SU-DHL-6 (cell line): Measurements from ENCODE around the gene NTRK2.

ENCODE experiments used
- H2AFZ ChIP-seq: fragments of 200-600 bp; sonication (generic); 2 replicates; pipeline ENCODE4 v1.6.1; 2014; ENCODE audit warnings: low read depth, mild to moderate bottlenecking, moderate library complexity, mixed read lengths, antibody characterized with exemption, low read length; ENCODE audit not compliant: severe bottlenecking
- H3F3A ChIP-seq: fragments of 200-600 bp; shearing (Covaris generic); 2 replicates; pipeline ENCODE4 v1.6.0; 2016; ENCODE audit warnings: antibody characterized with exemption, mild to moderate bottlenecking; ENCODE audit not compliant: insufficient read depth
- H3K27ac ChIP-seq: fragments of 200-600 bp; sonication (generic); 2 replicates; pipeline ENCODE4 v1.5.1; 2016; ENCODE audit warnings: low read depth, mild to moderate bottlenecking, low read length, moderate library complexity, mixed read lengths
- H3K27me3 ChIP-seq: fragments of 200-600 bp; sonication (generic), shearing (Covaris generic); 2 replicates; pipeline ENCODE4 v1.6.0; 2014; ENCODE audit warnings: mild to moderate bottlenecking, low read length
- H3K36me3 ChIP-seq: fragments of 200-600 bp; sonication (generic); 2 replicates; pipeline ENCODE4 v1.6.1; 2014; ENCODE audit warnings: mild to moderate bottlenecking, low read length, mixed read lengths
- H3K4me2 ChIP-seq: fragments of 300-600, 200-600 bp; shearing (Covaris generic), sonication (generic); 2 replicates; pipeline ENCODE4 v1.6.0; 2014; ENCODE audit warnings: low read length, low read depth, mild to moderate bottlenecking; ENCODE audit not compliant: poor library complexity, severe bottlenecking
- H3K4me3 ChIP-seq: fragments of 200-600 bp; sonication (generic); 2 replicates; pipeline ENCODE4 v1.5.1; 2014; ENCODE audit warnings: antibody characterized with exemption, low read length, mild to moderate bottlenecking, mixed read lengths; ENCODE audit not compliant: insufficient read depth, poor library complexity, severe bottlenecking
- H3K79me2 ChIP-seq: fragments of 200-600 bp; sonication (generic); 2 replicates; pipeline ENCODE4 v1.6.1; 2014; ENCODE audit warnings: mild to moderate bottlenecking, low read length, moderate library complexity; ENCODE audit not compliant: insufficient read depth
- H3K9ac ChIP-seq: fragments of 200-600 bp; sonication (generic); 2 replicates; pipeline ENCODE4 v1.7.0; 2014; ENCODE audit warnings: mild to moderate bottlenecking, low read length
- H3K9me2 ChIP-seq: fragments of 200-600 bp; sonication (generic); replicated peaks from 2 replicates; pipeline ENCODE4 v1.6.1; 2014; ENCODE audit warnings: low read length; ENCODE audit not compliant: insufficient read depth
- H3K9me3 ChIP-seq: fragments of 200-600 bp; sonication (generic); 2 replicates; pipeline ENCODE4 v1.6.1; 2014; ENCODE audit warnings: low read length, mixed read lengths; ENCODE audit not compliant: insufficient read depth
- H4K20me1 ChIP-seq: fragments of 200-600 bp; sonication (generic); 2 replicates; pipeline ENCODE4 v1.6.1; 2014; ENCODE audit warnings: low read depth, mild to moderate bottlenecking, antibody characterized with exemption, low read length, moderate library complexity, mixed read lengths
- CTCF ChIP-seq: fragments of 200-600 bp; sonication (generic); IDR thresholded peaks from one replicate; pipeline ENCODE4 v1.5.1; 2017; ENCODE audit warnings: antibody characterized with exemption, mild to moderate bottlenecking, low read length, moderate library complexity; ENCODE audit not compliant: insufficient read depth, poor library complexity, severe bottlenecking
- EZH2phosphoT487 ChIP-seq: fragments of 200-600 bp; sonication (generic), shearing (Covaris generic); conservative IDR thresholded peaks from 2 replicates; pipeline ENCODE4 v1.6.1; 2018; ENCODE audit warnings: mild to moderate bottlenecking, antibody characterized with exemption, low read length, moderate library complexity, mixed read lengths

Gene NTRK2

DNA sequence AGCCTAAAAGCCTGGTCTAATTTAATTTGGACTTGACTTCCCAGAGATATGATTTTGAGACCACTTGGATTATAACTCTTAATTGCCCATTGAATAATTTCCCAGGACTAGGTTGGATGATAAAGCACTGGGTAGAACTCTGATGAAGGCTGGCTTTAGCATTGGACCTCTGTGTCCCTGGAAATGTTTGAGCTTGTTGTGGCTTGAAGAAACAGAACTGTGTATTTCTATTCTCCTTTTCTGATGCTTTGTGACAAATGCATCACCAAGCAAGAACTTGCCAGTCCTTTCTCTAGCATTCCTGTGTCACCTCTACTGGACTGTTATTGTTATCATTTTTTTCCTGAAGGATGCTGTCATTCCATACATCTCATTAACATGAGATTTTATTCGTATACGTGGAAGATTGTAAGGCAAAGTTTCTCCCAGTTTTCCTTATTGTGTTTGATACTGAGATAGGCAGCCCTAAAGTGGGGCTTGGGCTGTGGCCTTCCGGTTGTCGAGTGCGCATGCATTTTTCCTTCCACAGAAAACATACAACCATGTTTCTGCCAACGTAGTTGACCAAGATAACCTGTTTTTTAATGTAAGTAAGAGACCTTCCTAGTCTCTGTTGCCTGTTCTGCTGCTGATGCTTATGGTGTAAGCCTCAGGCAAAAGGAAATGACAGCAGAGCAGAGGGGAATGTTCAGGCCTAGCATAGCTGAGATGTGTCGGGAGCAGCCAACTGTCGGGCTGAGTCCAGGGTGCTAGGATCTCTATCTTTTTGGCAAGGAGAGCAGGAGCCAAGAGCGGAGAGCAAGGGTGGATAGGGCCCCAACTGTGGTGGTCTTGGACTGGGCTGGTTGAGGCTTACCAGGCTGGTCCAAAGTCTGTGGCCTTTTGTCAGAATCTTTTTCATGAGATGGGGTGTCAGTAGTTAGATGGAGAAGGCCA lies 2.3 kb downstream of the NTRK2 start:
- H3K9ac ChIP-seq, result no peak overlapping the region
- no peak overlapping the region for H3K4me2 ChIP-seq
- no peaks in the 10 kb centered on the region for H4K20me1 ChIP-seq
- H3K9me3 ChIP-seq, result no peaks in the 10 kb centered on the region
- no peak overlapping the region for H3K4me3 ChIP-seq
- no peak overlapping the region for H3K27ac ChIP-seq
- H3K27me3 ChIP-seq, result no peaks in the 10 kb centered on the region
- no peak for TF ChIP-seq CTCF
- TF ChIP-seq EZH2phosphoT487, result no peak
- no peak overlapping the region for H2AFZ ChIP-seq
- no peaks in the 10 kb centered on the region for H3K36me3 ChIP-seq
- no peaks in the 10 kb centered on the region for H3F3A ChIP-seq
- no peaks in the 10 kb centered on the region for H3K79me2 ChIP-seq
- no peaks in the 10 kb centered on the region for H3K9me2 ChIP-seq

- H3K27me3 ChIP-seq, result no peaks in the 10 kb centered on the region
- no peaks in the 10 kb centered on the region for H4K20me1 ChIP-seq
These were observed 4.3 kb downstream of the NTRK2 start for GRCh38 chr9:84673806-84674205.

DNA sequence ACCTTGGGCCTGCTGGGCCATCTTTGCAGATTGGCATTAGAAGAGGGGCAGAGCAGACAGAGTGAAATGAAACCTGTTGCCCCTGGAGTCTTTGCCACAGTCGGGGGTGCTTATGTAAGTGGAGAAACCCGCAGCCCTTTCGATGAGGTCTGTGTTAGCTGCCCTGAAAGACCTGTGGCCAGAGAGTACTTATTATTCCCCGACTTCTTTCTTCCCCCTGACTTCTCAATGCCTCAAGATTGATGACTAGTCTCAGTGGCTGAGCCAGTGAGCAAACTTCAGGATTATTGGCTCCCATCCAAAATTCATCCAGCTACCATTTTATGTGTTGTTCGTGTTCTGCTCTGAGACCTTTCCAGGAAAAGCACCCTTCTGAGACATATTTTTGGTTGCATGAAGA lies 7.6 kb downstream of the NTRK2 start:
- TF ChIP-seq CTCF, result no peak

More at GRCh38 chr9:84673806-84674205, 4.3 kb downstream of the NTRK2 start:
- no peak for TF ChIP-seq CTCF
- TF ChIP-seq EZH2phosphoT487, result no peak
- no peak overlapping the region for H3K4me3 ChIP-seq
- H3F3A ChIP-seq, result no peaks in the 10 kb centered on the region
- no peaks in the 10 kb centered on the region for H3K79me2 ChIP-seq
- H3K9me2 ChIP-seq, result no peaks in the 10 kb centered on the region
- H3K4me2 ChIP-seq, result no peak overlapping the region
- H2AFZ ChIP-seq, result no peak overlapping the region
- H3K27ac ChIP-seq, result no peak overlapping the region
- H3K36me3 ChIP-seq, result no peaks in the 10 kb centered on the region
- H3K9ac ChIP-seq, result no peak overlapping the region
- H3K9me3 ChIP-seq, result no peaks in the 10 kb centered on the region

More for the DNA sequence above, 7.6 kb downstream of the NTRK2 start:
- Histone ChIP-seq H3K9me3 (no peaks in the 10 kb centered on the region), H4K20me1 (no peaks in the 10 kb centered on the region), H3K4me3 (no peak overlapping the region), H3K36me3 (no peaks in the 10 kb centered on the region), H3K27ac (no peak overlapping the region), H3K27me3 (no peaks in the 10 kb centered on the region), H3K4me2 (no peak overlapping the region), H3K9ac (no peak overlapping the region), H3K79me2 (no peaks in the 10 kb centered on the region), H3F3A (no peaks in the 10 kb centered on the region), H3K9me2 (no peaks in the 10 kb centered on the region), H2AFZ (no peak overlapping the region)
